Measurements from ENCODE around the gene HELZ2.
"Not testable (repeated sequence)": the region's sequence is repeated elsewhere in the genome, so short reads cannot be mapped to it uniquely, and the experiment has no call there.

The HELZ2 gene, protein sequence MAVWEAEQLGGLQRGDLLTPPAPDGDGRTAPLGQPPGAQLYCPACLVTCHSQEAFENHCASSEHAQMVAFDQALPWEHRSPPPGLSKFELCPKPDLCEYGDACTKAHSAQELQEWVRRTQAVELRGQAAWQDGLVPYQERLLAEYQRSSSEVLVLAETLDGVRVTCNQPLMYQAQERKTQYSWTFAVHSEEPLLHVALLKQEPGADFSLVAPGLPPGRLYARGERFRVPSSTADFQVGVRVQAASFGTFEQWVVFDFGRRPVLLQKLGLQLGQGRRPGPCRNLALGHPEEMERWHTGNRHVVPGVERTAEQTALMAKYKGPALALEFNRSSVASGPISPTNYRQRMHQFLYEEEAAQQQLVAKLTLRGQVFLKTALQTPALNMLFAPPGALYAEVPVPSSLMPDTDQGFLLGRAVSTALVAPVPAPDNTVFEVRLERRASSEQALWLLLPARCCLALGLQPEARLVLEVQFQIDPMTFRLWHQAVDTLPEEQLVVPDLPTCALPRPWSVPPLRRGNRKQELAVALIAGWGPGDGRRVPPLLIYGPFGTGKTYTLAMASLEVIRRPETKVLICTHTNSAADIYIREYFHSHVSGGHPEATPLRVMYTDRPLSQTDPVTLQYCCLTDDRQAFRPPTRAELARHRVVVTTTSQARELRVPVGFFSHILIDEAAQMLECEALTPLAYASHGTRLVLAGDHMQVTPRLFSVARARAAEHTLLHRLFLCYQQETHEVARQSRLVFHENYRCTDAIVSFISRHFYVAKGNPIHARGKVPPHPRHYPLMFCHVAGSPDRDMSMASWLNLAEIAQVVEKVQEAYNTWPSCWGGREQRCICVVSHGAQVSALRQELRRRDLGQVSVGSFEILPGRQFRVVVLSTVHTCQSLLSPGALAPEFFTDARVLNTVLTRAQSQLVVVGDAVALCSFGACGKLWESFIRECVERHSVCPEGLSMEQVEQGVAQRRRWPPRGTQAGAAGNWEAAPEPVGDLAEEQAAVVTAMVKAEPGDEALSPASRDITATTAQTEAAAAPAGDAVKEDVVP (N-terminal part only)

DNA sequence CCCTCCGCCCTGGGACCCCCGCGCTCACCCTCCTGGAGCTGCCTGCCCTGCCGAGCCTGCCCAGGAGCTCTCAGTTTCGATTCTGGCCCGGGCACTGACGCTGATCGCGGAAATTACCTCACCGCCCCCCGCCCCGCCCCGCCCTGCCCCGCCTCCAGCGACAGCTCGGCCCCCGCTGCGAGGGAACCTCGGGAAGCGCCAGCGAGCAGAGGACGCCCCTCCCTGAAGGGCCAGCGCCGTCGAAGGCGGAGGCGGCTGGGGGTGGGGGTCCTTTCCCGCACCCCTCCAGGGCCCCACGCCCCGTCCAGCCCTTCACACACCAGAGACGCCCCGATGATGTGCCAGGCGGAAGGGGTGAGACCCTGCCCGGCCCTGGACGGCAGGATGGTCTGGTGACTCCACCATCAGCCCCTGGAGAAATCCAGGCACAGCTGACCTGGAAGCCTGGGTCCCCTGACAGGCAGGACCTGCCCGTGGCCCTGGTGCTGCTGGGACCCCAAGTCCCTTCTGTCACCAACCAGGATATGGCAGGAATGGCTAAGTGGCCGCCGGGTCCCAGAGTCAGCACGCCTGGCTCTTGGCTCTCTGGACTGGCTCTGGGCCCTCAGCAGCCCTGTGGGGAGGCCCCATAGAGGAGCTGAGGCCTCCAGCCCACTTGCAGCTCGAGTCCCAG is at the start of gene HELZ2:
HELZ2 (minus strand) TSS at position 84 of the 673 bp plus-strand sequence. CDS start 1,854 bp downstream, outside the sequence.
- DNase-seq: peak; percentile 62

DNA sequence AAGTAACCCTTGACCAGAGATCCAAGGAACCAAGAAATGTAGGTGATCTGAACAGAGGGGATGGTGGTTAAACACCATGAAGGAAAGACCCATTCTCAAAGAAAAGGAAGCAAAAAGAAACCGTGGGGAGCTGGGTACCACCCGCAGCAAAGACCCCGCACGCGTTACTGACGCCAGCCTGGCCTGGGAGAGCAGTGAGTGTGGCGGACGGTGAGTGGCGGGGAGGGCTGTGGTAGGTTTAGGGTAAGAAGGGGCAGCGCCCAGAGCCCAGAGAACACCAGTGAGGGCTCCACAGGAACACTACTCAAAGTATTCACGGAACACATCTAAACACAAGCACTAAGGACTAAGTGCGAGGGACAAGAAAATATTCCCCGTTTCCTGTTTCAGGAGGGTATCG is 48.7 kb upstream of the HELZ2 start:
- no peak for DNase-seq

DNA sequence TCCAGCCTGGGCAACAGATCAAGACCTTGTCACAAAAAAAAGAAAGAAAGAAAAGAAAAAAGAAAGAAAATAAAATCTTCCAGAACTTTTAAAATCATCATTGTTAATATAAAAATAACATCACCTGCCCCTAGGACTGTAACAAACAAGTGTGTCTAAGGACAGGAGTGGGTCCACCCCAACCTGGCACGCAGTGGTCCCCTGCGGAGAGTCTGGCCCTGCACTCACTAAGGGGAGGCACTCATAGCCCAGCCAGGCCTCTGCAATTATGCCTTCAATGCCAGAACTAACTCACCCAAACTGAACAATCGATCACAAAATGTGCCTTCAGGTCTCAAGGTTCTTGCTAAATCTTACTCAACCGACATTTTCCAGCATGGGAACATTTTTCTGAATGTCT is 48.1 kb upstream of the HELZ2 start:
- DNase-seq: no peak

DNA sequence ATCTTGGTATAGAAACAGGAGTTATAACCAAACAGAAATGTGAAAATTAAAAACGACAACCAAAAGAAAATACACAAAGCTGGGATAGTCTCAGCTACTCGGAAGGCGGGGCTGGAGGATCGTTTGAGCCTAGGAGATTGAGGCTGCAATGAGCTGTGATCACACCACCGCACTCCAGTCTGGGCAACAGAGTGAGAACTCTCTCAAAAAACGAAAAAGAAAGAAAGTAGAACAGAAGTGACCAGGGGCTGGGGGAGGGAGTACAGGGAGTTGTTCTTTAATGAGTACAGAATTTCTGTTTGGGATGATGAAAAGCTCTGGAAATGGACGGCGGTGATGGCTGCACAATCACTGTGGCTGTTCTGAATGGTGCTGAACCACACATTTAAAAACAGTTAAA is 47.0 kb upstream of the HELZ2 start:
- DNase-seq: no peak

DNA sequence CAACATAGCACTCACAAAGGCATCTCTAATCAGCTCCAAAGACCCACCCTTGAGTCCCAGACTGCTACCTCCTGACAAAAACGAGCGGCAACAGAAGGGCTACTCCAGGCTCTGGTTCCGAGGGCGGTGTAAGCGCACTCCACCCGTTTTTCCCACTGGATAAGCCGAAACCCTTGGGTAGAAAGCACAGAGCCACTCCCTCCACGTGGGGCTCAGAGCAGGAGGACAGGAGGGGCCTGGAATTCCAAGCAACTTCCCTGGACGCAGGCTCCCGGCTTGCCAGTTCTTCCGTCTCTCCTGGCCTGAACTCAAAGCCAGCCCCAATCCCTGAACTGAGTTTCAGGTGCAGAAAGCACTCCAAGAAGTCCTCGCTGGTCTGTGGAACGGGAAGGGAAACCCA is 45.5 kb upstream of the HELZ2 start:
- no peak for DNase-seq

DNA sequence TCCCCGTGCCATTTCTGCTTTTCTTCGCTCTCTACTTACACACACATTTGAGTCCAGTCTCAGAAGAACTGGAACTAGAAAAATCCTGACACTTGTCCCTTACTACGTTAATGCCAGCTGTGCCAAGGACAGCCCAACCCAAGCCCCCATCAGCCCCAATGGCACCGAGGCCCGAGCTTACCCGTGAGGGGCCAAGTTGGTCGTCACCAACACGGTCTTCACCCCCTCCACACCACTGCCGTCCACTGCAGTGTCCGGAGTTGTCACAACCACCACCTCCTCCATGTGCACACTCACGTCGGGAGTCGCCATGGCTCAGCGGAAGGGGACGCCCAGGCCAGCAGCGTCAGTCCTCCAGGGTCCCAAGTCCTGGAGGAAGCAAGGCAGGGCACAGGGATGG is 45.0 kb upstream of the HELZ2 start:
- no peak for DNase-seq

DNA sequence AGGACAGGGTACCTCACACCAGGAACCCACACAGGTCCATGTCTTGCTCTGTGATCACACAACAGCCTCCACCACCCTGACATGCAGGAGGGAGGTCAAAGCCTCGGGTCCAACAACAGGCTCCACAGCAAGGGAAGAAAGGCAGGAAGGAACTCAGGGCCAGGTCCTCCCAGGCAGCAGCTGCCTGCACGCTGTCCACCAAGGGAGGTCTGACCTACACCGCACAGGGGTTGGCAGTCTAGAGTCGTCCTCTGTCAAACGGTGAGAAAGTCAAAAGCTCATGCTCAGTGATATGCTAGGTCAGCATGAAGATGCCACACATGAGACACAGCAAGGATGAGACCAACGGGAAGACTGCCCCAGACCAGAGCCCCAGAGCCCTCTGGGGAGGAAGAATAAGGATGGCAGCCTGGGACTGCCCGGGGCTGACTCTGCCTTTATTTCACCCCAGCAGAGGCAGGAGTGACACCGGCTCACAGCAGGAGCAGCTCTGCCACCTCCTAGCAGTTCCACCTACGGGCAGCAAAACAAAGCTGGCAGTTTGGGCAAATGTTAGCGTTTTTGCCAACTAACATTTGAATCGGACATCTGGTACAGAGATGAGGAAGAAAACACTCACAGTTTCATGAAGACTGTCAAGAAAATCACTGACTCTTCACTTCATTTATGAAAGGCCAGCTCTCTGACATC is 44.4 kb upstream of the HELZ2 start:
- no peak for DNase-seq

DNA sequence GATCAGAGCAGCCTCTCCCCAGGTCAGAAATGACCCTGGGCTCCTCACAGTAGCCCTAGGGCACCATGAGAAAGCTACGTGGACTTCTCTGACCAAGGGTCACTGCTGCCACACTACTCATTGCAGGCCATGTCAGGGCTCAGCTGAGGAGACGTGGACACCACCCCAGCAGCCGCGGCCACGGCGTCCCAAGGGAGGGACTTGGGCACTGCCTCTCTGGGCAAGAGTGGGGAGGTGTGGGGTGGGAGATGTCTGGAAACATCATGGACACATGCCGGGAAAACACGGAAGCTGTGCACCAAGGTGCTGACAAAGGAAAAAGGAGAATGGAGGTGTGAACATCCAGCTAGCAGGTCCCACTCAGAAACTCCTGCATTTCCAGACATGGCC is 43.8 kb upstream of the HELZ2 start:
- no peak for DNase-seq

DNA sequence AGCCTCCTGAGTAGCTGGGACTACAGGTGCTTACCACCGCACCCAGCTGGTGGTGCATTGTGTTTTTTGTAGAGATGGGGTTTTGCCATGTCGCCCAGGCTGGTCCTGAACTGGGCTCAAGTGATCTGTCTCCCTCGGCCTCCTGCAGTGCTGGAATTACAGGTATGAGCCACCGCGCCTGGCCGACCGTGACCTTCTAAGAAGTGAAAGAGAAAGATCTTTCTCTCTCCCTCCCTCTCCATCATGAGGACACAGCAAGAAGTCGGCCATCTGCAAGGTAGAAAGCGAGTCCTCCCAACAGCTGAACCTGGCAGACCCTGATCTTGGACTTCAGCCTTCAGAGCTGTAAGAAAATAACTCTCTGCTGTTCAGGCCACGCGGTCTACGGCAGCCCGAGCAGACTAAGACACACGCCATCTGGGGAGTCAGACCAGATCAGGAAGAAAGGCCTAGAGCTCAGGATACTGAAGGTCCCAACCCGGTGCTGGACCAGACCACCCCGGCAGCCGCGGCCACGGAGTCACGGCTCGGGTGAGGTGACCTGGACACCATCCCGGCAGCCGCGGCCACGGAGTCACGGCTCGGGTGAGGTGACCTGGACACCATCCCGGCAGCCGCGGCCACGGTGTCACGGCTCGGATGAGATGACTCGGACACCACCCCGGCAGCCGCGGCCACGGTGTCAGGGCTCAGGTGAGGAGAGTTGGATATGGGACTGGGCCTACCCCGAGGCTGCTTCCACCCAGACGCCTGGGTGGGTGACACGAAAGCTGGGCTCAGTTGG is 43.2 kb upstream of the HELZ2 start:
- no peak for DNase-seq

DNA sequence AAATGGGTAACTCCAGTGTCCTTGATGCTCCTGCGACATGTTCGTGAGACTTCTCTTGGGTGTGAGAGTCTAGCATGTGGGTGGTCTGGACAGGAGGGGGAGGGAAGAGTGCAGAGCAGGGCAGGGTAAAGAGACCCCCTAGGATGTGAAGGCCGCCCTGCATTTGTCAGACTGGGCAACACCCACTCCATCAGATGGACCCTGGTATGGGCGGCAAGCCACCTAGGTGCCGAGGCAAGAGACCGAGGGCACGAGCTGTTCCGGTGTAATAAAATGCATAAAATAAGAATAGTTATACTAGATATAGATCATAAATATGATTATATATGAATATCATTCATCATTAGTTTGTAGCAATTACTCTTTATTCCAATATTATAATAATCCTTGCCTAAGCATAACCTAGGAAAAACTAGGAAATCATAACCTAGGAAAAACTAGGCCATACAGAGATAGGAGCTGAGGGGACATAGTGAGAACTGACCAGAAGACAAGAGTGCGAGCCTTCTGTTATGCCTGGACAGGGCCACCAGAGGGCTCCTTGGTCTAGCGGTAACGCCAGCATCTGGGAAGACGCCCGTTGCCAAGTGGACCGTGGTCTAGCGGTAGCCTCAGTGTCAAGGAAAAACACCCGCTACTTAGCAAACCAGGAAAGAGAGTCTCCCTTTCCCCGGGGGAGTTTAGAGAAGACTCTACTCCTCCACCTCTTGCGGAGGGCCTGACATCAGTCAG is 40.0 kb upstream of the HELZ2 start:
- DNase-seq: not testable (repeated sequence)

DNA sequence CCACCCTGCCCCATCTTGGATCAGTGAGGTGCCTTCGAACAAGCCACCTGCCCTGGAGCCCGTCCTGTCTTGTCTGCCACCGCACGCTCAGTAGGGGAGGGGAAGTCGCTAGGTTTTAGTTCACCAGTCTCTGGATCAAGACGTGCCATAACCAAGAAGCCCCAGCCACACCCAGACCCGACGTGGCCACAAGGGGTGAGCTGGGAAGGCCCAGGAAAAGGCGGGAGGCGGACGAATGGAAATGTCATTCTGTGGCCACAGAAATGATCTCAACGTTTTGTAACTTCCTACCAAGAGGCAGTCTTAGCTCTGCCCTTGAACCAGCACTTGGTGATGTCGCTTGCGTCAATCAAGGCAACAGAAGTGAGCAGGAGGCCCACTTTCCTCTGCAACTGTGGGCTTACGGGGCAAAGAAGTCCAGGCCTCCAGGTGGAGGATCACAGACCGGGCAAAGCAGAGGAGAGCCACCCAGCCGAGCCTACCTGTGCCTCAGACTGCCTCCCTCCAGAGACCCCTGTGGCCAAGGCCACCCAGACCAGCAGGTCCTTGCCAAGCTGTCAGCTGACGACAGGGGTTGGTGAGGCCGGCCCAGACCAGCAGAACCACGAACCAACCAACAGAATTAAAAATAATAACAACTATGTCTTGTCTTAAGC is 38.4 kb upstream of the HELZ2 start:
- no peak for DNase-seq

DNA sequence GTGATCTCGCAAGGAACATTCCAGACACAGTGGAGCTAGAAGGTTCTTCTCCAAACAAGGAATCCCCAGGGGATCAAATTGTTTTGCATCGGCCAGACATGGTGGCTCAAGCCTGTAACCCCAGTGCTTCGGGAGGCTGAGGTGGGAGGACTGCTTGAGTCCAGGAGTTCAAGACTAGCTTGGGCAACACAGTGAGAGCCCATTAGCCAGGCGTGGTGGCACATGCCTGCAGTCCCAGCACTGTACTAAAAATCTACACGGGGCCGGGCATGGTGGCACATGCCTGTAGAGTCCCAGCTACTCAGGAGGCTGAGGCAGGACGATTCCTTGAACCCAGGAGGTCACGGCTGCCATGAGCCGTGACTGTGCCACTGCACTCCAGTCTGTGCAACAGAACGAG is 37.6 kb upstream of the HELZ2 start:
- DNase-seq: no peak

DNA sequence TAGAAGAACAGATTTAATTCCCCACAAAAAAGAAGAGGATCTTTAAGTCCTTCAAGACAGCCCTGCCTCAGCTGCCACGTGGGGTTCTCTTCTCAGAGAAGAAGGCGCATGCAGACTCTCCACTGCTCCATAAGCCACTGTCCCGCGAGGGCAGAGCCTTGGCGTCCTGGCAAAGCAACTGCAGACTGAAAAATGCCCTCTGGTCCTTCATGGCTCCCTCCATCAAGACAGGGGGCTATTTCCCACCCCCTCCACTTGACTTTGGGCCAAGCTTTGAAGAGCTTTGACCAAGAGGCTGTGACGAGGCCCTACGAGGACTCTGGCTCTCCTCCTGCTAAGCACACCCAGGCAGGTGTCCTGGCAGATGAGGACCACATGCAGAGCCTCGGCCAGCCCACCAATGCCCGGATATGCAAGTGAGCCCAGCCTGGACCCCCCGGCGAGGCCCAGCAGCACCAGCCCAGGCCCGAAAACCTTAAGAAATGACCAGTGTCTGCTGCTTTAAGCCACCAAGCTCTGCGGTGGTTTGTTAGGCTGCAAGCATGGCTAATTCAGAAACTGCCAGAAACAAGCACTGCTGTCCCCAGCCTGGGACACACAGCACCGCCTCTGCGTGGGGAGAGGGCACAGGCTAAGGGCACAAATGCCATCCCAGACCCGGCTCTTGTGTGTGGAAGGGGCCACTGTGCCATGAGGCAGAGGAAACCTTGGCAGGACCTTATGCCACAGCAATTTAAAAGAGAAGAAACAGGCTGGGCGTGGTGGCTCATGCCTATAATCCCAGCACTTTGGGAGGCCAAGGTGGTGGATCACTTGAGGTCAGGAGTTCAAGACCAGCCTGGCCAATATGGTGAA is 36.8 kb upstream of the HELZ2 start:
- no peak for DNase-seq

DNA sequence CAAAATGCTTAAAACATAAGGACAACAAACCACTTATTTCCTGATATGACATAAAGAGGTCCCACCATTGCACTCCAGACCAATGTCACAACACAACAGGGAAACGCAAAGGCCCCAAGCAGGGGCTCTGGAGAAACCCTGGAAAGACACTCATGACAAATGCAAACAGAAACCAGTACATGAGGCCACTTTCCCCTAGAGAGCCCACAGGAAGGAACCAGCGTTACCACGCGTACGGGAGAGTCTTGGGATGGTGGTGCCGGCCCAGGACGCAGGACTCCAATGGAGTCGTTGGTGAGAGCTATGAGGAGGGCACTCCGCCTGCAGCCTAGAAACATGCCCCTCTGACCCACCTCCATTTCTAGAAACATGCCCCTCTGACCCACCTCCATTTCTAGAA is 32.6 kb upstream of the HELZ2 start:
- no peak for DNase-seq

DNA sequence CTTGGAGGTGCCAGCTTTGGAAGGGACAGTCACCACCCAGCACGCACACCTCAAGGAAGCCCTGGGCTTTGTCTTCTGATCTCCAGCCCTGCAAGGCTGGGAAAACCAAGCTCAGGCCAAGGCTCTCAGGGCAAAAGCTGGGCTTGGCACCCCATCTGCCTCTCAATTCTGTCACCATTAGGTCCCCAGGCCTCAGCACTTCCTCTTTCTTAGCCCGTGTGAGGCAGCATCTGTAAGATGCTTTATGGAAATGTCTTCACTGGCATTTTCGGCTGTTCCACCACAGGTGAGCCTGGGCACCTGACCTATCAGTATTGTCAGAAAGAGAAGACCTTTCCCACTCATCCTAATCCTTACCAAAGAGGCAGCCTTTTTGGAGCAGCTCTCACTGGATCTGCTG is 28.3 kb upstream of the HELZ2 start:
- no peak for DNase-seq

DNA sequence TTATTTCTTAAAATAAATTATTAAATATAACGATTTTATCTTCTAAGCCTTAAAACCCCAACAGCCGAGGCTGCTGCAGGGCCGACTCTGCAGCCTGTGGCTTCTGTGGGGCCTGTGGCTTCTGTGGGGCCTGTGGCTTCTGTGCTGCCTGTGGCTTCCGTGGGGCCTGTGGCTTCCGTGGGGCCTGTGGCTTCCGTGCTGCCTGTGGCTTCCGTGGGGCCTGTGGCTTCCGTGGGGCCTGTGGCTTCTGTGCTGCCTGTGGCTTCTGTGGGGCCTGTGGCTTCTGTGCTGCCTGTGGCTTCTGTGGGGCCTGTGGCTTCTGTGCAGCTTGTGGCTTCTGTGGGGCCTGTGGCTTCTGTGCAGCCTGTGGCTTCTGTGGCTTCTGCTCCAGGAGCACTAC is 27.6 kb upstream of the HELZ2 start:
- DNase-seq: peak; percentile 25

DNA sequence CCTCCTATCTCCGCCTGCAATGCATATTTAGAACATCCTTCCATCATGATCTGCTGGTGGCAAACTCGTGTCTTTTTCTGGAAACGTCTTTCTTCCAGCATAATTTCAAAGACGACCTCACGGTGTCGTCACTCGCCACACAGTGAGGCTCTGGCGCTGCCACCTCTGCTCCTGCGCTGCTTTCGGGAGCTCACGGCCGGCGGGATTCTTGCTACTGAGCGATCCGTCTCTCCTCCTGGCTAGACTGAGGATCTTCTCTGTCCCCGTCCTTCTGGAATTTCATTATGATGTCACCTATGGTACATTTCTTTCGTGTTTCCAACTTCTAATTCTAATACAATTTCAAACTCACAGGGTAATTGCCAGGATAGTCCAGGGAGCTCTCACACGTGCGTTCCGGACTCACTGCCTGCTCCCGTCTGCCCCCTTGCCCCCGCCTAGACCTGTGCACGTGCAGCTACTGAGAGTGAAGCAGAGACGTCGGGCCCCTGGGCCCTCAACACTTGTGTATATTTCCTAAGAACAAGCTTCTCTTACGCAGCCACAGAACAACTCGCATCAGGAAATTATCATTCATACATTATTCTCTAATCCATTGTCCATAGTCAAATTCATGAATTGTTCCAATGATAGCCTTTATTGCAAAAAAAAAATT is 25.5 kb upstream of the HELZ2 start:
- no peak for DNase-seq

DNA sequence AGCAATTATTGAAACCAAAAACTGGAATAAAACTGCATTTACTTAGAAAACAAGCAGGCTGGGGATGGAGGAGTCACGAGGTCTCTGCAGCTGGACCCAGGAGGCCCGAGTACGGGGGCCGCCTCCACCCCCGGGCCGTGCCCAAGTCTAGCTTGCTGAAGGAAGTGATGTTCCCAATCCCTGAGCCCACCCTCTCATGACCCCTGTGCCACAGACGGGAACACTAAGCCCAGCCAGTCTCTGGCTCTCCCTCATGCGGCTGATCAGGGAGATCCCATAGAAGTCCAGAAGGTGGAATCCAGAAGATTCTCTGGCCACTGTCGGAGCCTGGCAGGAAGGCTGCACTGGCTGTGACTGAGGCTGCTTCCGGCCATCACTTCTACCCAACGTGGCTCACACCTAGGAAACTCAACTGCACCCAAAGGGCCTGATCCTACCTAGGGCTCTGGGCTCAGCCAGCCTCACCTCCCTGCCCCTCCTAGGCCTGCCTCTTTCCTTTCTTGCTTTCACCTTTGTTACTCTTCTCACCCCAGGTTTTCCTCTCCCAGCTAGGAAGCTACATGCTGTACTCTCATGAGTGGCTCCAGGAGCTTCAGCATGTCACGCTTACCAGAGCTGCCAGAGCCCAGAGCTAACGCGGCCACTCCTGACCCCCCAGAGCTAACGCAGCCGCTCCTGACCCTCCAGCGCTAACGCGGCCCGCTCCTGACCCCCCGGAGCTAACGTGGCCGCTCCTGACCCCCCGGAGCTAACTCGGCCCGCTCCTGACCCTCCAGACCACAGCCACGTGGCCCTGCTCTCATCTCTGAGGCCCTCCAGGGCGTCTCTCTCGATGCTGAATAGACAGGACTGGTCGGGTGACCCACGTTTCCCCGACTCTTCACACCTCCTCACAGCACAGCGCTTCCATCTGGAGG is 24.7 kb upstream of the HELZ2 start:
- DNase-seq: no peak
